ENCODE measurements around the gene DPH6.
A peak's percentile ranks its signal among the peaks of the same experiment; 100 is the strongest.

Gene DPH6

GRCh38 chr15:35546511-35547381 lies 781 bp upstream of the DPH6 start:
- intact Hi-C loops (cut with DNase I), result no loop called here

GRCh38 chr15:35545316-35545823 lies 595 bp downstream of the DPH6 start:
- intact Hi-C loops (cut with DNase I), result no loop called here
- DNase-seq, result peak in 32 of 42 donors; percentile 11 to 63 (median 30)

More at GRCh38 chr15:35546511-35547381, 781 bp upstream of the DPH6 start:
- DNase-seq, result peak in 3 of 42 donors; percentile 9 to 43 (median 40)

GRCh38 chr15:35540885-35541284 lies 5.1 kb downstream of the DPH6 start:
- intact Hi-C loops (cut with DNase I), result no loop called here
- DNase-seq, result no peak

GRCh38 chr15:35540021-35540420 lies 5.9 kb downstream of the DPH6 start:
- DNase-seq, result no peak
- intact Hi-C loops (cut with DNase I), result no loop called here

- no peak for DNase-seq
- intact Hi-C loops (cut with DNase I), result no loop called here
Measured at GRCh38 chr15:35535365-35535916, 10.5 kb downstream of the DPH6 start.

GRCh38 chr15:35533130-35534110 lies 12.5 kb downstream of the DPH6 start:
- intact Hi-C loops (cut with DNase I), result no loop called here
- DNase-seq, result no peak

GRCh38 chr15:35530698-35531097 lies 15.3 kb downstream of the DPH6 start:
- intact Hi-C loops (cut with DNase I), result no loop called here
- DNase-seq, result no peak

- intact Hi-C loops (cut with DNase I), result no loop called here
- DNase-seq, result no peak
Measured at GRCh38 chr15:35529784-35530183, 16.2 kb downstream of the DPH6 start.

GRCh38 chr15:35522061-35522460 lies 23.9 kb downstream of the DPH6 start:
- intact Hi-C loops (cut with DNase I), result no loop called here
- DNase-seq, result no peak

GRCh38 chr15:35519541-35520149 lies 26.3 kb downstream of the DPH6 start:
- DNase-seq, result peak in 2 of 42 donors; percentile 23 to 26
- intact Hi-C loops (cut with DNase I), result no loop called here

GRCh38 chr15:35519052-35519451 lies 26.9 kb downstream of the DPH6 start:
- no peak for DNase-seq
- intact Hi-C loops (cut with DNase I), result no loop called here

- no peak for DNase-seq
- intact Hi-C loops (cut with DNase I), result no loop called here
Measured at GRCh38 chr15:35514759-35515158, 31.2 kb downstream of the DPH6 start.

- peak in 3 of 42 donors; percentile 5 to 16 (median 14) for DNase-seq
- intact Hi-C loops (cut with DNase I), result no loop called here
Measured at GRCh38 chr15:35507932-35508638, 37.9 kb downstream of the DPH6 start.

- intact Hi-C loops (cut with DNase I), result no loop called here
- no peak for DNase-seq
Measured at GRCh38 chr15:35506272-35506870, 39.6 kb downstream of the DPH6 start.

- DNase-seq, result no peak
- intact Hi-C loops (cut with DNase I), result no loop called here
Measured at GRCh38 chr15:35505809-35506208, 40.2 kb downstream of the DPH6 start.

GRCh38 chr15:35505141-35505540 lies 40.8 kb downstream of the DPH6 start:
- DNase-seq, result no peak
- intact Hi-C loops (cut with DNase I), result no loop called here

GRCh38 chr15:35499723-35500122 lies 46.2 kb downstream of the DPH6 start:
- intact Hi-C loops (cut with DNase I), result no loop called here

GRCh38 chr15:35496585-35496984 lies 49.4 kb downstream of the DPH6 start:
- intact Hi-C loops (cut with DNase I), result no loop called here
- no peak for DNase-seq

More at GRCh38 chr15:35499723-35500122, 46.2 kb downstream of the DPH6 start:
- no peak for DNase-seq
